Neural cell (in vitro differentiated cells): ENCODE measurements around the gene AKAP5. TPM values are rescaled to one million over a fixed set of nuclear protein-coding genes. Genes with fewer than 3 reads are reported as not detected.

Experiments
- H2AFZ ChIP-seq: fragments of 200-600, 300-800 bp; sonication (generic), shearing (Covaris generic); 2 replicates; pipeline ENCODE4 v1.6.0; 2014; ENCODE audit warnings: low read depth, mild to moderate bottlenecking, antibody characterized with exemption, low read length, moderate library complexity
- H3F3A ChIP-seq: fragments of 200-600 bp; shearing (Covaris generic); 2 replicates; pipeline ENCODE4 v1.6.1; 2016; ENCODE audit warnings: mild to moderate bottlenecking, moderate library complexity, mixed read lengths, antibody characterized with exemption, low read length; ENCODE audit not compliant: insufficient read depth, poor library complexity, severe bottlenecking
- H3K27ac ChIP-seq: fragments of 200-600, 300-800 bp; sonication (generic), shearing (Covaris generic); 2 replicates; pipeline ENCODE4 v1.5.1; 2014; ENCODE audit warnings: mild to moderate bottlenecking, low read length, moderate library complexity
- H3K27me3 ChIP-seq: fragments of 300-800, 200-600 bp; sonication (generic), shearing (Covaris generic); 2 replicates; pipeline ENCODE4 v1.6.0; 2014; ENCODE audit warnings: mild to moderate bottlenecking, low read depth, low read length, moderate library complexity; ENCODE audit not compliant: insufficient read depth
- H3K36me3 ChIP-seq: fragments of 300-800, 200-600 bp; sonication (generic), shearing (Covaris generic); 2 replicates; pipeline ENCODE4 v1.5.1; 2014; ENCODE audit warnings: mild to moderate bottlenecking, antibody characterized with exemption, low read length, moderate library complexity; ENCODE audit not compliant: insufficient read depth
- H3K4me2 ChIP-seq: fragments of 300-800, 200-600 bp; sonication (generic), shearing (Covaris generic); 2 replicates; pipeline ENCODE4 v1.6.0; 2014; ENCODE audit warnings: mild to moderate bottlenecking, low read length
- H3K4me3 ChIP-seq: fragments of 300-800, 200-600 bp; sonication (generic), shearing (Covaris generic); 2 replicates; pipeline ENCODE4 v1.5.1; 2014; ENCODE audit warnings: mild to moderate bottlenecking, low read length, moderate library complexity
- H3K79me2 ChIP-seq: fragments of 200-600 bp; shearing (Covaris generic); replicated peaks from 2 replicates; pipeline ENCODE4 v1.6.0; 2014; ENCODE audit warnings: mild to moderate bottlenecking, low read length, moderate library complexity; ENCODE audit not compliant: insufficient read depth
- H3K9ac ChIP-seq: fragments of 300-800, 200-600 bp; sonication (generic), shearing (Covaris generic); 2 replicates; pipeline ENCODE4 v1.6.1; 2016; ENCODE audit warnings: mild to moderate bottlenecking, low read length, mixed read lengths
- H3K9me2 ChIP-seq: fragments of 200-600 bp; shearing (Covaris generic); 2 replicates; pipeline ENCODE4 v1.6.1; 2016; ENCODE audit warnings: mild to moderate bottlenecking, low read length, mixed read lengths; ENCODE audit not compliant: insufficient read depth
- H3K9me3 ChIP-seq: fragments of 200-600, 300-800 bp; sonication (generic), shearing (Covaris generic); 2 replicates; pipeline ENCODE4 v1.6.1; 2016; ENCODE audit warnings: mild to moderate bottlenecking, mixed run types, low read length, moderate library complexity, mixed read lengths
- H4K20me1 ChIP-seq: fragments of 200-600 bp; shearing (Covaris generic); 2 replicates; pipeline ENCODE4 v1.6.1; 2016; ENCODE audit warnings: mild to moderate bottlenecking, mixed run types; ENCODE audit not compliant: insufficient read depth
- CTCF ChIP-seq: fragments of 450-650 bp; IDR thresholded peaks from 2 replicates; pipeline ENCODE4 v1.5.1; 2014; ENCODE audit warnings: antibody characterized with exemption, mild to moderate bottlenecking, moderate library complexity; ENCODE audit not compliant: poor library complexity, severe bottlenecking
- EP300 ChIP-seq: fragments of 450-650 bp; conservative IDR thresholded peaks from 2 replicates; pipeline ENCODE4 v1.6.1; 2014; ENCODE audit warnings: antibody characterized with exemption, mild to moderate bottlenecking, moderate library complexity; ENCODE audit not compliant: poor library complexity, severe bottlenecking
- MXI1 ChIP-seq: fragments of 450-650 bp; conservative IDR thresholded peaks from 2 replicates; pipeline ENCODE4 v1.6.1; 2014; ENCODE audit warnings: antibody characterized with exemption, mild to moderate bottlenecking; ENCODE audit not compliant: poor library complexity, severe bottlenecking
- POLR2AphosphoS5 ChIP-seq: IDR thresholded peaks from 2 replicates; pipeline ENCODE4 v1.6.1; 2012
- RAD21 ChIP-seq: fragments of 450-650 bp; conservative IDR thresholded peaks from 2 replicates; pipeline ENCODE4 v1.6.1; 2014; ENCODE audit warnings: antibody characterized with exemption, mild to moderate bottlenecking, moderate library complexity
- SMC3 ChIP-seq: fragments of 450-650 bp; conservative IDR thresholded peaks from 2 replicates; pipeline ENCODE4 v1.6.1; 2014; ENCODE audit warnings: antibody characterized with exemption, mild to moderate bottlenecking, moderate library complexity; ENCODE audit not compliant: poor library complexity
- TAF1 ChIP-seq: IDR thresholded peaks from 2 replicates; pipeline ENCODE4 v1.6.1; 2012; ENCODE audit warnings: low read depth
- polyA plus RNA-seq: library from polyadenylated mRNA; depleted of rRNA; stranded (reverse); fragments of >200 nt; gene quantifications from 2 replicates; pipeline ENCODE4 v1.2.3, GENCODE V29; 2014
- TF ChIP-seq, protein P1 (sequence below): IDR thresholded peaks from 2 replicates; pipeline ENCODE4 v1.6.1; 2012; ENCODE audit warnings: borderline replicate concordance

AKAP5 gene
- polyA plus RNA-seq, 1 donor from 2014 or later: 1.8 TPM

DNA sequence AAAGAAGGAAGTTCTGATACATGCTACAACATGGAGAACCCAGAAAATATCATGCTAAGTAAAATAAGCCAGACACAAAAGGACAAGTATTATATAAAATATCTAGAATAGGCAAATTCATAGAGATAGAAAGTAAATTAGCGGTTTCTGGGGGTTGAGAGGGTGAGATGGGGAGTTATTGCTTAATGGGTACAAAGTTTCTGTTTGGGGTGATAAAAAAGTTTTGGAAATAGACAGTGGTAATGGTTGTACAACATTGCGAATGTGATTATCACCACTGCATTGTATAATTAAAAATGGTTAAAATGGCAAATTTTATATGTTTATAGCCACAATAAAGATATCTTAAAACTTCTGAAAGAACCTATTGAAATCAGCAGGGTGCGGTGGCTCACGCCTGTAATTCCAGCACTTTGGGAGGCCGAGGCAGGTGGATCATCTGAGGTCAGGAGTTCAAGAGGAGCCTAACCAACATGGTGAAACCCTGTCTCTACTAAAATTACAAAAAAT is 23.3 kb downstream of the AKAP5 start:
- Histone ChIP-seq H3K79me2 (no peaks in the 10 kb centered on the region), H2AFZ (no peak overlapping the region), H3K27ac (no peak overlapping the region), H3K4me3 (no peak overlapping the region), H3K27me3 (no peaks in the 10 kb centered on the region), H3K9me2 (no peaks in the 10 kb centered on the region), H3K36me3 (no peaks in the 10 kb centered on the region), H3F3A (no peaks in the 10 kb centered on the region), H3K4me2 (no peak overlapping the region), H3K9ac (no peak overlapping the region), H3K9me3 (no peaks in the 10 kb centered on the region), H4K20me1 (no peaks in the 10 kb centered on the region)
- TF ChIP-seq EP300 (no peak), RAD21 (no peak), SMC3 (no peak), POLR2AphosphoS5 (no peak), MXI1 (no peak)
- TF ChIP-seq, protein P1, sequence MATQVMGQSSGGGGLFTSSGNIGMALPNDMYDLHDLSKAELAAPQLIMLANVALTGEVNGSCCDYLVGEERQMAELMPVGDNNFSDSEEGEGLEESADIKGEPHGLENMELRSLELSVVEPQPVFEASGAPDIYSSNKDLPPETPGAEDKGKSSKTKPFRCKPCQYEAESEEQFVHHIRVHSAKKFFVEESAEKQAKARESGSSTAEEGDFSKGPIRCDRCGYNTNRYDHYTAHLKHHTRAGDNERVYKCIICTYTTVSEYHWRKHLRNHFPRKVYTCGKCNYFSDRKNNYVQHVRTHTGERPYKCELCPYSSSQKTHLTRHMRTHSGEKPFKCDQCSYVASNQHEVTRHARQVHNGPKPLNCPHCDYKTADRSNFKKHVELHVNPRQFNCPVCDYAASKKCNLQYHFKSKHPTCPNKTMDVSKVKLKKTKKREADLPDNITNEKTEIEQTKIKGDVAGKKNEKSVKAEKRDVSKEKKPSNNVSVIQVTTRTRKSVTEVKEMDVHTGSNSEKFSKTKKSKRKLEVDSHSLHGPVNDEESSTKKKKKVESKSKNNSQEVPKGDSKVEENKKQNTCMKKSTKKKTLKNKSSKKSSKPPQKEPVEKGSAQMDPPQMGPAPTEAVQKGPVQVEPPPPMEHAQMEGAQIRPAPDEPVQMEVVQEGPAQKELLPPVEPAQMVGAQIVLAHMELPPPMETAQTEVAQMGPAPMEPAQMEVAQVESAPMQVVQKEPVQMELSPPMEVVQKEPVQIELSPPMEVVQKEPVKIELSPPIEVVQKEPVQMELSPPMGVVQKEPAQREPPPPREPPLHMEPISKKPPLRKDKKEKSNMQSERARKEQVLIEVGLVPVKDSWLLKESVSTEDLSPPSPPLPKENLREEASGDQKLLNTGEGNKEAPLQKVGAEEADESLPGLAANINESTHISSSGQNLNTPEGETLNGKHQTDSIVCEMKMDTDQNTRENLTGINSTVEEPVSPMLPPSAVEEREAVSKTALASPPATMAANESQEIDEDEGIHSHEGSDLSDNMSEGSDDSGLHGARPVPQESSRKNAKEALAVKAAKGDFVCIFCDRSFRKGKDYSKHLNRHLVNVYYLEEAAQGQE: no peak

GRCh38 chr14:64491637-64492036 is 26.3 kb downstream of the AKAP5 start:
- Histone ChIP-seq H4K20me1 (no peaks in the 10 kb centered on the region), H3K27ac (no peak overlapping the region), H3K36me3 (no peaks in the 10 kb centered on the region), H3F3A (no peaks in the 10 kb centered on the region), H3K79me2 (no peaks in the 10 kb centered on the region), H3K9me2 (no peaks in the 10 kb centered on the region), H2AFZ (no peak overlapping the region), H3K27me3 (no peaks in the 10 kb centered on the region), H3K9me3 (no peaks in the 10 kb centered on the region), H3K9ac (no peak overlapping the region), H3K4me2 (no peak overlapping the region), H3K4me3 (no peak overlapping the region)
- TF ChIP-seq MXI1: no peak
- no peak for TF ChIP-seq RAD21
- no peak for TF ChIP-seq EP300
- no peak for TF ChIP-seq TAF1
- TF ChIP-seq, protein P1: no peak
- TF ChIP-seq POLR2AphosphoS5: no peak
- TF ChIP-seq CTCF: no peak
